ENCODE measurements around the gene NCKAP5.

NCKAP5 gene

DNA sequence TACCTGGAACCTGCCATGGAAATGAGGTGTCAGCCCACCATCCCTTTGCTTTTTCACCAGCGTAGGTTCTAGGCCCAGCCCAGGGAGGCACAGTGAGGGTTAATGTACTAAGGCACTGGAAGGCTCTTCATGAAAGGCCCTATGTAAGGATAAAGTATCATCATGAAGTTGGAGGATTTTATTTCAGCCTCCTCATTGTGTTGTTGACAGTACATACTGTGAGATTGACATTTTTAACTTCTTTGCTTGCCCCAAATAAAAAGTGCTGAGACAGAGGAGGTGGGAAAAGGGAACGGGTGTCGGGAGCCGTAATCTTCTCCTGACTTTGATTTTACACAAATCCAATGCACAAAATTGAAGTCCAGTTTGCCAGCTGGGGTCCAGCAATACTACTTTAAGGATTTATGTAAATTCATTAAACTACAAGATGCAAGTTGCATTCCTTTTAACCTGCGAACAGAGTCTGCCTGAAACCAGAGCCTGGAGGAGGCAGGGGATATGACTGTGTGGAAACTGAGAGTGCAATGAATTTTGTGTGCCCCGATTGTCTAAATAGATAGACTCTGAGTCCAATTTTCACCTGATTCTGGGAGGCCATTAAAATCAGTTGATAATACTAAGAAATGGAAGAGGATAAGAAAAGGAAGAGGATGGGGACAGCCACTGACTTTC, 5.4 kb upstream of the NCKAP5 start:
- DNase-seq: no peak

- no peak for DNase-seq
These were observed 3.0 kb upstream of the NCKAP5 start for GRCh38 chr2:133571249-133571648.

DNA sequence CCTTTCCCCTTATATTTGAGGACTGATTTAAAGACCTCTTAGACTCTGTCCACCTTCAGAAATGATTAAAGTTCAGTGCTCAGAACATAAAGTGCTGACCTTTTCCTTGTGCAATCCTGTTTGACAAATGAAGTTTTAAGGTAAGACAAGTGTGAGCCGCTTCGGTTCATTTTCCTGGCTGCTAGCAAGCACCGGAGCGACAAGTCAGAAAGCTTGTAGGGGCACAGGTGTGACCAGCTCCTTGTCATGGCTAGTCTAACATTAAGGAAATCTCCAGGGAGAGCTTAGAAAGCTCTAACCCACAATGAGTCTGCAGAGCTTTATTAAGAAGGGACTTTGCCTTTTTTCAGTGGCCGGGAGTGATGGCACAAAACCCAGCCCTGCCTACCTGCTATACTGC, 2.3 kb upstream of the NCKAP5 start:
- no peak for DNase-seq

GRCh38 chr2:133569286-133569830, 1.1 kb upstream of the NCKAP5 start:
- no peak for DNase-seq

DNA sequence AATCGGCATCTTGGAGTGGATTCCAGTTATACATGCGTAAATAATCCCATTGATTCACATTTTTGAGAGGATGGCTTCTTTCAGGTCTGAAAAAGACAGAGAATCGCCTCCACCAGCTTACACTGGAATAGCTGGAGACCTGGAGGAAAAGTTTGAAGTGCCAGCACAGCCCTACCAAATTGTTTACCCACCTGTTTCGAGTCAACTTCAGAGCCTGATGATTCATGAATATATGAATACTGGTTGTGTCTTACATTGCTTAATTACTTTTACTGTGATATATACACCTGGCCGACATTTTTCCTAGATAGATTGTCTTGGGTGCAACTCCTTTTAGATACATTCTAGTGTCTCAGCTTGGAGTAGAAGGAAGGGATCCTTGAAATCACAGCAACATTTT, 335 bp upstream of the NCKAP5 start:
- peak; percentile 16 for DNase-seq

GRCh38 chr2:133562558-133562957, 5.7 kb downstream of the NCKAP5 start:
- DNase-seq: no peak

GRCh38 chr2:133561045-133561852, 7.0 kb downstream of the NCKAP5 start:
- peak; percentile 45 for DNase-seq

DNA sequence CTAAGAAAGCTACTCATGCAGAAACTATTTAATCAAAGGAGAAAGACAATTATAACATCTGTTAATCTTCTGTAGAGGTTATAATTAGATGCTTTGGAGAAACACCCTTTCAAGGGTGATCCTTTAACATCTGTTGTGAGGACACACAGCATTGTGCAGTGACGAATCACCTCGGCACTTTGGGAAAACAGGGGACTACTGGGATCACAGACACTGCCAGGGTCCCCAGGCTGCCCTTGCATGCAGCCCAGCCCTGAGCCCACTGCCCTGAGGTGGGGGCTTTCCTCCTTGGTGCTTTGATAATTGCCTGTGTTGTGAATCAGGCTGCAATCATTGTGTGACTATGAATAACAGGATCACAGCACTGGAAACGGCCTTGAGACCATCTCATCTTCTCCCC, 10.6 kb downstream of the NCKAP5 start:
- no peak for DNase-seq

- no peak for DNase-seq
These were observed 14.3 kb downstream of the NCKAP5 start for GRCh38 chr2:133553838-133554408.

- no peak for DNase-seq
These were observed 15.0 kb downstream of the NCKAP5 start for GRCh38 chr2:133553251-133553650.

DNA sequence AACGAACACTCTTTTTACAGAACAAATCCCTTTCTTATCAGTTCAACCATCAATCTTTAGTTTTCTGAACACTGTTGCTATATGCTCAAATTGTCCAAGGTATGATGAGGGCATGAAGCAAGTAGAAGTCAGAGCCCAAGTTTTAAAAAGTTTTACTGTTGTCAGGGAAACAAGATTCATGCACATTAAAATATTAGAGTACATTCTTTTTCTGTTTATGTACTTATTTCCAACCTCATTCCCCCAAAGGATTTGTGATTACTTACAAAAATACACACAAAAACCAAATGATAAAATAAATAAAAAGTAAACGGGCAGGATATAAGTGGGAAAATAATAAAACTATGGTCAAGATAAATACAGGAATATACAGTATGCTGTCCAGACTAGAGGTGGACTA, 15.4 kb downstream of the NCKAP5 start:
- DNase-seq: no peak

GRCh38 chr2:133541797-133542196, 26.5 kb downstream of the NCKAP5 start:
- DNase-seq: no peak

- DNase-seq: no peak
These were observed 26.9 kb downstream of the NCKAP5 start for GRCh38 chr2:133541376-133541775.

- DNase-seq: no peak
These were observed 35.3 kb downstream of the NCKAP5 start for GRCh38 chr2:133532919-133533318.

DNA sequence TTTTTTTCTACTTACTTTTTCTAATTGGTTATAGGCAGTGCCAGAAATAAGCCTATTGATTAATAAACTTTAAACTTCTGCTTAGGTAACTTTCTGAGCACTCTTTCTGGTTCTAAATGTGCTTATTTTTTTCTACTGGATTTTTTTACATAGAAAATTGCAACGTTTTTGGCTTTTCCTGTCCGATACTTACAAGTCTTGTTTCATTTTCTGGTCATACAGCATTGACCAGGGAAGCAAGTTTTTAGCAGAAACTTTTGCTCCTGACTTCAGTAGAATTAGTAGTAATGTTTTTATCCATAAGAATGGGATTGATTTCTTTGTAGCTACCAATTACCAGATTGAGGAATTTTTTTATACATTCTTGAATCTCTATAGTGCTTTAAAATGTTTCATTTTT, 36.9 kb downstream of the NCKAP5 start:
- no peak for DNase-seq

GRCh38 chr2:133530645-133531044, 37.6 kb downstream of the NCKAP5 start:
- DNase-seq: no peak

DNA sequence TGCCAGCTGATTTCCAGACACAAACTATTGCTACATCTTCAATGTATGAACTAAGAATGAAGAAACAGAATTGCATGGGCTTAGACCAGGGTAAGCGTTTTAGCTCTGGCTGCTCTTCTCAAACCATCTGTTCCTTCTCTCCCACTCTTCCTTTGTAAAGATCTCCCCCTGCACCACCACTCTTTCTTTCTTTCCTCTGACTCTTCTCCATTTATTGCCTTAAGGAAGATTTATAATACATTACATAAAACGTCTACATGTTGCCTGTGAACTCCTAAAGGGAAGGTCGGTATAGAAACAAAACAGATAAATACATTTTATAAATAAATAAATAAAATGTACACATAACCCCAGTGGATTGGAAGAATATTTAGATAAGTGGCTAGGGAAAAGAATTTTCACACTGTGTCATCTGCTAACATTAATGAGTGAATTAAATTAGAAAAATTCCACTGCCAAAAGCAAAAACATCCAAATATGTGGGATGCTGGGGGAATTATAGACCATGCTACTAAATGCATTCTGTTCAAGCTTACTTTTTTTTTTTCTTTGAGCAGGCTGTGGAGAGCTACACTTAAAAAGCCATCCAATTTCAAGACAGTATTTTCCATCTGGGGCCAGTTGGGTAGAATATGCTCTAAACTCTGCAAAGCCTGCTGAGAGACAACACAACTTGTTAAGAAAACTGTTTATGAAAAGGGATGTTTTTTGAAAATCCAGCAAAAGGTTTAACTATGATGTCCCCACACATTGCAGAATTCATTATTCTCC, 41.5 kb downstream of the NCKAP5 start:
- DNase-seq: no peak

DNA sequence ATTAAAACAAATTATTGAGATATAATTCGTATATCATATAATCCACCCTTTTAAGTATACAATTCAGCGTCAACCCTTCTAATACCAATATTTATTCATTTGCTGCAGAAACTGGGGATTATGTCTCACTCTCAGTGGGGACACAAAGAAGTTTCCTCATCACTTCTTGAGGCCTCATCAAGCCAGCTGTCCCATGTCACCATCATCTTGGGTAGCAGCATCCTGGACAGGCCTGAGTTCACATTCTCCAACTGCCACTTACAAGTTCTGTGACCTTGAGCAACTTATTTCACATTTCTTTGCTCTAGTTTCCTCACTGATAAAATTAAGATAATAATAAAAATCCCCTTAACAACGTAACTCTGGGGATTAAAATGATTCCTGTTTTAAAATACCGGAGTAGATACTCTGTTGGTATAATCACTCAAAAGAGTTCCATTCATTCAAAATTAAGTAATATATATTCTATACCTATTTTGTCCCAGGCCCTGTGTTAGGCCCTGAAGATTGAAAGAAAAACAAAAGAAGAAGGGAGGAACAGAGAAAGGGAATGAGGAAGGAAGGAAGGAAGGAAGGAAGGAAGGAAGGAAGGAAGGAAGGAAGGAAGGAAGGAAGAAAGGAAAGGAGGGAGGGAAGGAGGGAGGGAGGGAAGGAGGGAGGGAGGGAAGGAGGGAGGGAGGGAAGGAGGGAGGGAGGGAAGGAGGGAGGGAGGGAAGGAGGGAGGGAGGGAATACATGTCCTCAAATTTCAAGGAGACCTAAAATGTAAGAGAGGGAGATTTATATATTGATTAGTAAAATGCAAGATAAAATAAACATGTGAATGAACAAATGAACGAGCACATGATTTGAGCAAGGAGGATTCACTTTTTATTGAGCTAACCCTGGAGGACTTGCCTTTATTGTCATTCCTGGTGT, 42.4 kb downstream of the NCKAP5 start:
- DNase-seq: no peak

DNA sequence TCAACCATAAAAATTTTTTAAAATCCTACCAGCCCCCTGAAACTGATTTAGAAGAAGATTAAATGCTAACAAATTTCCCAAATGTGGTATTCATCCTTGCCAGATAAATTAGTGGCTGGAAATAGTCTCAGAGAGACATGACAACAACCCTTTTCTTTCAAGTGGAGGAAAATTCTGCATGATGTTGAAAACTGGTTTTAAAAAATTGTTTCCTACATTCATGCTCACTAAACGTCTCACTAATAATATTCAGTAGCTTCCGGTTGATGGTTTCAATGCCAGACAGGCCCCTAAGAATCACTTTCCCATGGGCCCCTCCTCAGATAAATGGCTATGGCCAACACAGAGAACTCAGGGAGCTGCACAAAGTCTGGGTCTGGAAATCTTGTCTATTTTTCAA, 43.2 kb downstream of the NCKAP5 start:
- DNase-seq: no peak

- DNase-seq: no peak
These were observed 44.9 kb downstream of the NCKAP5 start for GRCh38 chr2:133523406-133523805.

GRCh38 chr2:133522204-133522603, 46.1 kb downstream of the NCKAP5 start:
- DNase-seq: no peak

DNA sequence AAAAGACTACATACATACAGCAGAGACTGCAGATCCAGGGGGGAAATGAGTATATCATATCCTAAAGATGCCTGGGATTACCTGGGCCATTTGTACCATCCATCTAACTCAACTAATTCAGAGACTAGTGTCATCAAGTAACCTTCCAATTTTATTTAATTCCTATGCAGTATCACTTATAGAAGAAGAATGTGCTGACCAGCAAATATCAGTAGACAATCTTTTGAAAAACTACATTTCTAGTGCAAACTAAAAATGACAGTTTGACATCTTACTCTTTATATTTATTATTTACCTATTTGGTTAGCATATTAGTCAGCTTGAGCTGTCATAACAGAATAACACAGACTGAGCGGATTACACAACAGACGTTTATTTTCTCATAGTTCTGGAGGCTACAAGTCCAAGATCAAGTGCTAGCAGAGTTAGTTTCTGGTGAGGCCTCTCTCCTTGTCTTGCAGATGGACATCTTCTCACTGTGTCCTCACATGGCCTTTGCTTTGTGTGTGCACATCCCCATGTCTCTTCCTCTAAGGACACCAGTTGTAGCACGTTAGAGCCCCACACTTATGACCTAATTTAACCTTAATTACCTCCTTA, 47.0 kb downstream of the NCKAP5 start:
- no peak for DNase-seq
